ENCODE results near the gene GOLGA8F. TPM values are rescaled to one million over a fixed set of nuclear protein-coding genes. Genes with fewer than 3 reads are reported as not detected.

Gene GOLGA8F, protein sequence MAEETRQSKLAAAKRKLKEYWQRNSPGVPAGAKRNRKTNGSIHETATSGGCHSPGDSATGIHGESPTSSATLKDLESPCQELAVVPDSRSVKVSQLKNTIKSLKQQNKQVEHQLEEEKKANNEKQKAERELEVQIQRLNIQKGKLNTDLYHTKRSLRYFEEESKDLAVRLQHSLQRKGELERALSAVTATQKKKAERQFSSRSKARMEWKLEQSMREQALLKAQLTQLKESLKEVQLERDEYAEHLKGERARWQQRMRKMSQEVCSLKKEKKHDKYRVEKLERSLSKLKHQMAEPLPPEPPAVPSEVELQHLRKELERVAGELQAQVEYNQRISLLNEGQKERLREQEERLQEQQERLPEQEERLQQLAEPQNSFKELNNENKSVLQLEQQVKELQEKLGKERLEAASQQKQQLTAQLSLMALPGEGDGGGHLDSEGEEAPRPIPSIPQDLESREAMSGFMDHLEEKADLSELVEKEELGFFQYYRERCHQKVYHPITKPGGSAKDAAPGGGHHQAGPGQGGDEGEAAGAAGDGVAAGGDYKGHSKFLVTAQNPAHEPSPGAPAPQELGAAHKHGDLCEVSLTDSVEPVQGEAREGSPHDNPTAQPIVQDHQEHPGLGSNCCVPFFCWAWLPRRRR
- not detected in 2 replicates for total RNA-seq

GRCh38 chr15:28378364-28378763 lies at the start of gene GOLGA8F:
TSS of gene GOLGA8F (plus strand) at chr15:28378664. CDS start at chr15:28378762, 98 bp downstream.

GRCh38 chr15:28357984-28358383 lies 20.5 kb upstream of the GOLGA8F start, which contains the start of gene GOLGA6L24:
TSS of gene GOLGA6L24 (minus strand) at chr15:28358084. CDS start at chr15:28358023, 61 bp downstream.

Other genes starting within 250 kb of the GOLGA8F start
- gene HERC2, start 56.5 kb upstream of the GOLGA8F start, total RNA-seq = 18.7 and 23.4 TPM in 2 replicates
- not detected in 2 replicates for gene GOLGA6L24, start 20.6 kb upstream of the GOLGA8F start, total RNA-seq
- gene GOLGA8G, start 154.3 kb downstream of the GOLGA8F start, total RNA-seq = not detected in 2 replicates
- not detected in 2 replicates for gene GOLGA6L25, start 174.9 kb downstream of the GOLGA8F start, total RNA-seq

Data from myometrial cell (primary cell).